Measurements from ENCODE around the gene GPI.

The GPI gene

GRCh38 chr19:34356875-34357274 lies 8.1 kb upstream of the GPI start:
- Histone ChIP-seq H3K36me3 (ENCODE audit: low read depth) (peaks cover 19% of the 10 kb centered on the region), H3K9me3 (ENCODE audit: severe bottlenecking) (no peaks in the 10 kb centered on the region), H3K4me1 (ENCODE audit: insufficient read depth, poor library complexity, severe bottlenecking) (peaks cover 5% of the 10 kb centered on the region), H3K4me3 (ENCODE audit: severe bottlenecking) (no peak overlapping the region), H3K27me3 (ENCODE audit: insufficient read depth, poor library complexity, severe bottlenecking) (no peaks in the 10 kb centered on the region), H3K27ac (ENCODE audit: poor library complexity, severe bottlenecking) (no peak overlapping the region)
- TF ChIP-seq CTCF (IDR thresholded peaks at IDR 0.05; ENCODE audit: poor library complexity, severe bottlenecking) = no peak
- ATAC-seq (ENCODE audit: low read depth) (no peak), DNase-seq (ENCODE audit: low spot score) (no peak)

GRCh38 chr19:34357431-34357830 lies 7.6 kb upstream of the GPI start:
- DNase-seq (ENCODE audit: low spot score) (no peak), ATAC-seq (ENCODE audit: low read depth) (no peak)
- no peaks in the 10 kb centered on the region for H3K9me3 ChIP-seq (ENCODE audit: severe bottlenecking)
- no peaks in the 10 kb centered on the region for H3K27me3 ChIP-seq (ENCODE audit: insufficient read depth, poor library complexity, severe bottlenecking)
- no peak overlapping the region for H3K27ac ChIP-seq (ENCODE audit: poor library complexity, severe bottlenecking)
- H3K4me1 ChIP-seq (ENCODE audit: insufficient read depth, poor library complexity, severe bottlenecking) = peaks cover 5% of the 10 kb centered on the region
- TF ChIP-seq CTCF (IDR thresholded peaks at IDR 0.05; ENCODE audit: poor library complexity, severe bottlenecking) = no peak
- H3K4me3 ChIP-seq (ENCODE audit: severe bottlenecking) = no peak overlapping the region
- H3K36me3 ChIP-seq (ENCODE audit: low read depth) = peaks cover 18% of the 10 kb centered on the region

GRCh38 chr19:34359140-34359953 lies 5.6 kb upstream of the GPI start:
- TF ChIP-seq CTCF (IDR thresholded peaks at IDR 0.05; ENCODE audit: poor library complexity, severe bottlenecking) = peak; percentile 74
- Histone ChIP-seq H3K4me3 (ENCODE audit: severe bottlenecking) (peak overlapping the region; percentile 29), H3K36me3 (ENCODE audit: low read depth) (peaks cover 3% of the 10 kb centered on the region; the same call in 1 of the 2 replicates), H3K27me3 (ENCODE audit: insufficient read depth, poor library complexity, severe bottlenecking) (no peaks in the 10 kb centered on the region), H3K9me3 (ENCODE audit: severe bottlenecking) (no peaks in the 10 kb centered on the region), H3K27ac (ENCODE audit: poor library complexity, severe bottlenecking) (peak overlapping the region; percentile 57), H3K4me1 (ENCODE audit: insufficient read depth, poor library complexity, severe bottlenecking) (peaks cover 5% of the 10 kb centered on the region)
- DNase-seq (ENCODE audit: low spot score) (peak; percentile 98), ATAC-seq (ENCODE audit: low read depth) (peak; percentile 90)

GRCh38 chr19:34359954-34360315 lies 5.1 kb upstream of the GPI start:
- Histone ChIP-seq H3K27ac (ENCODE audit: poor library complexity, severe bottlenecking) (peak overlapping the region; percentile 57), H3K4me1 (ENCODE audit: insufficient read depth, poor library complexity, severe bottlenecking) (peaks cover 5% of the 10 kb centered on the region)
- no peak for TF ChIP-seq CTCF (IDR thresholded peaks at IDR 0.05; ENCODE audit: poor library complexity, severe bottlenecking)

GRCh38 chr19:34360354-34360909 lies 4.6 kb upstream of the GPI start:
- H3K9me3 ChIP-seq (ENCODE audit: severe bottlenecking) = no peaks in the 10 kb centered on the region
- no peak overlapping the region for H3K4me3 ChIP-seq (ENCODE audit: severe bottlenecking)
- H3K27me3 ChIP-seq (ENCODE audit: insufficient read depth, poor library complexity, severe bottlenecking) = no peaks in the 10 kb centered on the region
- peaks cover 5% of the 10 kb centered on the region for H3K4me1 ChIP-seq (ENCODE audit: insufficient read depth, poor library complexity, severe bottlenecking)
- no peaks in the 10 kb centered on the region for H3K36me3 ChIP-seq (ENCODE audit: low read depth)
- ATAC-seq (ENCODE audit: low read depth) (no peak), DNase-seq (ENCODE audit: low spot score) (no peak)
- no peak for TF ChIP-seq CTCF (IDR thresholded peaks at IDR 0.05; ENCODE audit: poor library complexity, severe bottlenecking)
- peak overlapping the region; percentile 57 for H3K27ac ChIP-seq (ENCODE audit: poor library complexity, severe bottlenecking)

More at GRCh38 chr19:34359954-34360315, 5.1 kb upstream of the GPI start:
- peak overlapping the region; percentile 29 for H3K4me3 ChIP-seq (ENCODE audit: severe bottlenecking)
- no peaks in the 10 kb centered on the region for H3K27me3 ChIP-seq (ENCODE audit: insufficient read depth, poor library complexity, severe bottlenecking)
- H3K9me3 ChIP-seq (ENCODE audit: severe bottlenecking) = no peaks in the 10 kb centered on the region
- ATAC-seq (ENCODE audit: low read depth) (no peak), DNase-seq (ENCODE audit: low spot score) (no peak)
- no peaks in the 10 kb centered on the region for H3K36me3 ChIP-seq (ENCODE audit: low read depth)

All from RWPE2 (cell line).